ENCODE results near the gene ATP10A. TPM values are rescaled to one million over a fixed set of nuclear protein-coding genes. Genes with fewer than 3 reads are reported as not detected.

Gene ATP10A
- total and polyA plus RNA-seq, 12 donors = 0.67 to 31.8 (median 16.1) TPM

DNA sequence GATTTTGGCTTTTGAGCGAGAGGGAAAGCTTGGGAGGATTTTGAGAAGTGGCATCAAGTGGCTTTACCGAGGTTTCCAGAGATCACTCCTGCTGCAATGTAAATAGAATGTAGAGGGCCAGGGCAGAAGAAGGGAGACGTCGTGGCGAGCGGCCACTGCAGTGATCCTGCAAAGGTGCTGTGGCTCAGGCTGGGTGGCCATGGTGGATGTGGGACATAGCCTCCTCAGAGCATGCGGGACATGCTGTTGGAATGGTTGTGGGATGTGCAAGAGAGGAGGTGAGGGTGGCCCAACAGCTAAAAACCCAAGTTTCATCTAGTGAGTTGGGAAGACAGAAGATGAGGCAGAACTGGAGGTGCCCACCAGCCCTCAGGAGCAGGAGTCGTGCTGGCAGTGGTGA is 3.1 kb upstream of the ATP10A start:
- no peaks in the 10 kb centered on the region for H3K36me3 ChIP-seq (replicated peaks in 1 of 2)
- 90 to 98% (median 94%) methylated on average over 8 of the region's 8 CpGs for WGBS, 4 donors
- intact Hi-C loops (cut with DNase I) = loop anchor here in 1 of 2 donors (10.0 kb wide), 1 partner anchor 91 kb away; no protein-coding TSS in a partner anchor
- no peak overlapping the region for H3K4me3 ChIP-seq
- no peak overlapping the region for H3K27ac ChIP-seq
- no peak for DNase-seq
- peaks cover 8% of the 10 kb centered on the region for H3K27me3 ChIP-seq
- H3K4me1 ChIP-seq (replicated peaks in 1 of 2) = peaks cover 0 to 4% of the 10 kb centered on the region in 2 donors
- TF ChIP-seq POLR2A (IDR thresholded peaks at IDR 0.05) = no peak
- TF ChIP-seq, protein P1, sequence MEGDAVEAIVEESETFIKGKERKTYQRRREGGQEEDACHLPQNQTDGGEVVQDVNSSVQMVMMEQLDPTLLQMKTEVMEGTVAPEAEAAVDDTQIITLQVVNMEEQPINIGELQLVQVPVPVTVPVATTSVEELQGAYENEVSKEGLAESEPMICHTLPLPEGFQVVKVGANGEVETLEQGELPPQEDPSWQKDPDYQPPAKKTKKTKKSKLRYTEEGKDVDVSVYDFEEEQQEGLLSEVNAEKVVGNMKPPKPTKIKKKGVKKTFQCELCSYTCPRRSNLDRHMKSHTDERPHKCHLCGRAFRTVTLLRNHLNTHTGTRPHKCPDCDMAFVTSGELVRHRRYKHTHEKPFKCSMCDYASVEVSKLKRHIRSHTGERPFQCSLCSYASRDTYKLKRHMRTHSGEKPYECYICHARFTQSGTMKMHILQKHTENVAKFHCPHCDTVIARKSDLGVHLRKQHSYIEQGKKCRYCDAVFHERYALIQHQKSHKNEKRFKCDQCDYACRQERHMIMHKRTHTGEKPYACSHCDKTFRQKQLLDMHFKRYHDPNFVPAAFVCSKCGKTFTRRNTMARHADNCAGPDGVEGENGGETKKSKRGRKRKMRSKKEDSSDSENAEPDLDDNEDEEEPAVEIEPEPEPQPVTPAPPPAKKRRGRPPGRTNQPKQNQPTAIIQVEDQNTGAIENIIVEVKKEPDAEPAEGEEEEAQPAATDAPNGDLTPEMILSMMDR (IDR thresholded peaks at IDR 0.05) = no peak
- H3K9me3 ChIP-seq (replicated peaks in 1 of 3) = no peaks in the 10 kb centered on the region

DNA sequence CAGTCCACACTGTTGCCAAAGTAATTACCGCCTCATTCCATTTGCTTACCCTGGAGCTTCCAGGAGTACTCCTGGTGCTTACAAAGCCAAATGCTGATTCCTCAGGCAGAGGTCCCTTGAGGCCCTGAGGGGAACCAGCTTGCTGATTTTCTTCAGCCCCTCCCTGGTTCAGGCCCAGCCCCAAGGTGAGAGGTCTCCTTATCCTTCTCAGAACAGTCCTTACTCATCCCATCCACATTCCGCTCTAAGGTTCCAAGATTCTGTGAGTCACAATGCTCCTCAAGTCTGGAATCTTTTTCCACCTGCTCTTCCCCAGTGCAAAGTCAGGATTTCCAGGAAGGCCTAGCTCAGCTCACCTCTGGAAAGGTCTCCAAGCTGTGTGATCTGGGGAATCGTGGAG is 1.8 kb upstream of the ATP10A start:
- H3K9me3 ChIP-seq (replicated peaks in 1 of 3) = no peaks in the 10 kb centered on the region
- no peak overlapping the region for H3K27ac ChIP-seq
- peaks cover 8% of the 10 kb centered on the region for H3K27me3 ChIP-seq
- DNase-seq = no peak
- peaks cover 0 to 4% of the 10 kb centered on the region in 2 donors for H3K4me1 ChIP-seq (replicated peaks in 1 of 2)
- H3K36me3 ChIP-seq (replicated peaks in 1 of 2) = no peaks in the 10 kb centered on the region
- intact Hi-C loops (cut with DNase I) = loop anchor here in 1 of 2 donors (10.0 kb wide), 1 partner anchor 90 kb away; no protein-coding TSS in a partner anchor
- TF ChIP-seq, protein P1 (IDR thresholded peaks at IDR 0.05) = no peak
- no peak for TF ChIP-seq POLR2A (IDR thresholded peaks at IDR 0.05)
- no peak overlapping the region for H3K4me3 ChIP-seq
- 79 to 95% (median 91%) methylated on average over 3 of the region's 3 CpGs for WGBS, 4 donors

DNA sequence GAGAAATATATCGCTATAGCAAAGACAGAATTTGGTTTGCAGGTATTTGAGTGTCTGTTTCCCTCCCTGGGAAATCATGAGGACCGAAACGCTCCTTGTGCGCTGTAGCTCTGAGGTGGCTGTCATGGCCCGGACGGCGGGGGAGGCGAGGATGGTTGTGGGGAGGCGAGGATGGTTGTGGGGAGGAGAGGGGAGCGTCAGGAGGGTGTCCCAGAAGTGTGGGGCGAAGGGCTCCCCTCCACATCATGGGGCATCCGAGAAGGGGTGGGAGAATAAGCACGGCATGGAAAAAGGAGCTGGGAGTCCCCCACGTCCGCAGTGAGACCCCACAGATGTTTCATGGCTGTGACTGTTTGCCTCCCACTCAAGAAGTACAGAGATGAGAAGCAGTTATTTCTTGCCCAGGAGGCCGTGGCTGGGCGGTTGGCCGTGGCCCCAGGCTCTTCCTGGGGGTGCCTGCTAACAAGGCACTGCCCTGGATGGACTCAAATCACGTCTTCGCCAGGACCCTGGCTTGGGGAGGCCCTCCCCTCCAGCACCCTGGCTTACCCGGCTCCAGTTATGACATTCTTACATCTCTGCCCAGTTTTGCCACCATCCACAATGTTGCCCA is 947 bp upstream of the ATP10A start:
- H3K27ac ChIP-seq = no peak overlapping the region
- no peaks in the 10 kb centered on the region for H3K9me3 ChIP-seq (replicated peaks in 1 of 3)
- no peak for DNase-seq
- no peaks in the 10 kb centered on the region for H3K36me3 ChIP-seq (replicated peaks in 1 of 2)
- WGBS, 4 donors = 74 to 80% (median 77%) methylated on average over 19 to 21 of the region's 21 CpGs
- no peak for TF ChIP-seq POLR2A (IDR thresholded peaks at IDR 0.05)
- TF ChIP-seq, protein P1 (IDR thresholded peaks at IDR 0.05) = no peak
- intact Hi-C loops (cut with DNase I) = loop anchor here in 1 of 2 donors (10.0 kb wide), 1 partner anchor 89 kb away; no protein-coding TSS in a partner anchor
- H3K27me3 ChIP-seq = peaks cover 8% of the 10 kb centered on the region
- H3K4me1 ChIP-seq (replicated peaks in 1 of 2) = peaks cover 0 to 4% of the 10 kb centered on the region in 2 donors
- peak overlapping the region in 1 of 4 donors; percentile 76 for H3K4me3 ChIP-seq

DNA sequence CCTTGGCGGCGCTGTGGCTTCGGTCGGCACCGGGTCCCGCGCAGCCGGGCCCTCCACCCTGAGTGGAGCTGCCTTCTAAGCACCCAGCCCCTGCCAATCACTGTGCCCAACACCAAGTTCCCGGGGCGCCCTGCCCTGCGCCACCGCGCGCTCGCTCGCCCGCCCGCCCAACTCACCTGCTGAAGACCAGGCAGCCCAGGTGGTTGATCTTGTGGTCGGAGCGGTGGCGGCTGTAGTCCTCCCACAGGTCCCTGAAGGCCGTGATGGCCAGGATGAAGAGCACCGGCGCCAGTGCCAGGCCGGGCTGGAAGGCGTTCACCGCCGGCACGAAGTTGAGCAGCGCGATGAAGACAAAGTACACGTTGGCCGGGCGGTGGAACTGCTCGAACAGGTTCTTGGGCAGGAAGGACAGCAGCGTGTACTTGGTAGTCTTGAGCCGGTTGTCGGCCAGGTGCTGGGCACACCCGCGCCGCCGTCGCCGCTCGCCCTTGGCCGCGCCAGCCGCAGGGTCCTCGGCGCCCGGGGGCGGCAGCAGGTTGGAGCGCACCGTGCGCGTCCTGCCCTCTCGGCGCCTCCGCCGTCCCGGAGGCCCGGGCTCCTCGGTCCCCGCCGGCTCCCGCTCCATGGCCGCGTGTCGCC is 536 bp downstream of the ATP10A start:
- no peaks in the 10 kb centered on the region for H3K36me3 ChIP-seq (replicated peaks in 1 of 2)
- intact Hi-C loops (cut with DNase I) = loop anchor here in 1 of 2 donors (10.0 kb wide), 1 partner anchor 88 kb away; no protein-coding TSS in a partner anchor
- WGBS, 4 donors = 0 to 1% (median 1%) methylated on average over 11 to 69 of the region's 69 CpGs; no CpG with 5 or more reads in 1 of the 4 donors
- peaks cover 0 to 4% of the 10 kb centered on the region in 2 donors for H3K4me1 ChIP-seq (replicated peaks in 1 of 2)
- DNase-seq = no peak
- peak overlapping the region in 3 of 4 donors; percentile 15 to 76 (median 33) for H3K4me3 ChIP-seq
- no peaks in the 10 kb centered on the region for H3K9me3 ChIP-seq (replicated peaks in 1 of 3)
- peak overlapping the region in 4 of 5 donors; percentile 1 to 75 (median 58) for H3K27ac ChIP-seq
- TF ChIP-seq POLR2A (IDR thresholded peaks at IDR 0.05) = no peak
- TF ChIP-seq, protein P1 (IDR thresholded peaks at IDR 0.05) = no peak
- H3K27me3 ChIP-seq = peaks cover 8% of the 10 kb centered on the region

Measured in adrenal gland (tissue), 12 donors.